ENCODE results near the gene AP5Z1.

DNA sequence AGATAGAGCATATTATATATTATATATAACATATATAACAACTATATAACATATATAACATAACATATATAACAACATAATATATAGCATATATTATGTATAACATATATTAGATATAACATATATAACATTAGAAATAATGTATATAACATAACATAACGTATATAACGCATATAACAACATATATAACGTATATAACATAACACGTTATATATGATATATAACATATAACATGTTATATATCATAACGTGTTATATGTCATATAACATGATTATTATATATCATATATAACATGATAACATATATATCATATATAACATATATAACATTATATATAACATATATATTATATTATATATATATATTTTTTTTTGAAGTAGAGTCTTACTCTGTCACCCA lies 3.7 kb downstream of the AP5Z1 start:
- TF ChIP-seq, protein P1, sequence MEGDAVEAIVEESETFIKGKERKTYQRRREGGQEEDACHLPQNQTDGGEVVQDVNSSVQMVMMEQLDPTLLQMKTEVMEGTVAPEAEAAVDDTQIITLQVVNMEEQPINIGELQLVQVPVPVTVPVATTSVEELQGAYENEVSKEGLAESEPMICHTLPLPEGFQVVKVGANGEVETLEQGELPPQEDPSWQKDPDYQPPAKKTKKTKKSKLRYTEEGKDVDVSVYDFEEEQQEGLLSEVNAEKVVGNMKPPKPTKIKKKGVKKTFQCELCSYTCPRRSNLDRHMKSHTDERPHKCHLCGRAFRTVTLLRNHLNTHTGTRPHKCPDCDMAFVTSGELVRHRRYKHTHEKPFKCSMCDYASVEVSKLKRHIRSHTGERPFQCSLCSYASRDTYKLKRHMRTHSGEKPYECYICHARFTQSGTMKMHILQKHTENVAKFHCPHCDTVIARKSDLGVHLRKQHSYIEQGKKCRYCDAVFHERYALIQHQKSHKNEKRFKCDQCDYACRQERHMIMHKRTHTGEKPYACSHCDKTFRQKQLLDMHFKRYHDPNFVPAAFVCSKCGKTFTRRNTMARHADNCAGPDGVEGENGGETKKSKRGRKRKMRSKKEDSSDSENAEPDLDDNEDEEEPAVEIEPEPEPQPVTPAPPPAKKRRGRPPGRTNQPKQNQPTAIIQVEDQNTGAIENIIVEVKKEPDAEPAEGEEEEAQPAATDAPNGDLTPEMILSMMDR (IDR thresholded peaks at IDR 0.05) = no peak
- TF ChIP-seq POLR2A (IDR thresholded peaks at IDR 0.05) = no peak

Measured in adrenal gland (tissue), 5 donors.